Frontal cortex (tissue), 4 donors: ENCODE data around the gene COL1A1. TPM values are rescaled to one million over a fixed set of nuclear protein-coding genes. Genes with fewer than 3 reads are reported as not detected.

Source experiments
- DNase-seq, 2 donors: peaks; one replicate each; pipeline ENCODE4 v3.0.0; 2012; ENCODE audit warnings: low spot score in 2 of 2
- FAIRE-seq: peaks from 2 replicates; lab custom pipeline; 2012; peaks lifted over from hg19 to GRCh38; lab: Jason Lieb, UNC
- total RNA-seq: library from RNA; depleted of rRNA; stranded (reverse); fragments of >200 nt; gene quantifications from one replicate; pipeline ENCODE4 v1.2.3, GENCODE V29; 2014
- donor health status: control.
- donor health status: control.
- donor health status: control.

Gene COL1A1
- total RNA-seq, 1 donor from 2014 or later: 26.1 TPM

DNA sequence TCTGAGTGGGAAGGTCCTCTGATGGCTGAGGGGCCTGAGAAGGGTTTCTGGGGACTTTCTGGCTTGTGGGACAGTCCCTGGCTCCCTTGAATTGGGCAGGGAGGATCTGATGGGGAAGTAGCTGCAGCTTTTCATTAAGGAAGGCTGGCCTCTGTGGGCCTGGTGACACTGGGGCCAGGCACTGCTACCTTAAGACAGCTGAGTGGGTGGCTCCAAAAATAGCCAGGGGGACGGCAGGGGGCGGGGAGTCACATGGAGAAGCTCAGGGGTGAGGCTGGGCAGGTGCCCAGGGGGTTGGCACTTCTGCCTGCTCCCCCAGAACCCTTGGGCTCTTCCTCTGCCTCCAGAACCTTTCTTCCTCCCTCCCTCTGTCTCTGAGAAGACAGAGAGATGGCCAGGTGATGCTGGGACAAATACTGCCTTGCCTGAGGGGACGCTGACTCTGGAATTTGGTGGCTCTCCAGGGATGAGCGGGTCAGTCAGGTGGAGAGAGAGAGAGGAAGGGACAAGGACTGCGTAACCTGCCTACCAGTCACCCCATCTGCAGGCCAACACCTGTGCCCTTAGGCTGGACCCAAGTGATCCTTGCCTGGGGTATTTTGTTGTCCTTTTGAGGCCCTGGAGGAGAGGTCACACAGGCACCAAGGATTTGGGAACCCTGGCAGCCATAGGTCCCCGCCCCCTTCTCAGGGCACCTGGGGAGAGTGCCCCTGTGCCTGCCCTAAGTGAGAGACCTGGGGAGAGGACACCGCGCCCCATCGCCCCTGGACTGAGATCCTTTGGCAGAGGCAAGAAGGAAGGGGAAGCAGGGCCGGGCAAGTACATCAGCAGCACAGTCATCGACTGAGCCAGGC is 37.4 kb downstream of the COL1A1 start:
- FAIRE-seq (no peak), DNase-seq (no peak)

GRCh38 chr17:50162466-50163254 is 38.8 kb downstream of the COL1A1 start:
- DNase-seq: no peak
- FAIRE-seq: no peak

- no peak for FAIRE-seq
- DNase-seq: no peak
Observed at GRCh38 chr17:50161911-50162288, 39.5 kb downstream of the COL1A1 start.

- DNase-seq: peak; percentile 94 to 99
- no peak for FAIRE-seq
Observed at GRCh38 chr17:50161023-50161910, 40.2 kb downstream of the COL1A1 start.

DNA sequence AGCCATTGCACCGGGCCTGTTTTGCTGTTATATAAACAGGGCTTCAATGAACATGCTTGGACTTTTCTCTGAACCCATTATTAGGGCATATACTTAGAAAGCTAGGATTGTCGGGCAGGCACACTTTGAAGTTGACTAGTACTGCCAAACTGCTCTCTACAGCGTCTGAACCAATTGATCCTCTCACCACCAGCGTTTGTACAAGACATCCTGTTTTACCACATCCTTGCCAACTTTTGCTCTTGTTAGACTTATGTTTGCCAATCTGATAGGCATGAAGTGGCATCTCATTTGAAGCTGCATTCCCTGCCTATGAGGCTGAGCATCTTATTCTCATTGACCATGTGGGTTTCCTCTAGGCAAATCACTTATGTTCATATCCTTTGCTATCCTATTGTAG is 43.5 kb downstream of the COL1A1 start:
- no peak for FAIRE-seq
- no peak for DNase-seq

GRCh38 chr17:50155115-50155819 is 46.2 kb downstream of the COL1A1 start:
- DNase-seq (no peak), FAIRE-seq (no peak)

DNA sequence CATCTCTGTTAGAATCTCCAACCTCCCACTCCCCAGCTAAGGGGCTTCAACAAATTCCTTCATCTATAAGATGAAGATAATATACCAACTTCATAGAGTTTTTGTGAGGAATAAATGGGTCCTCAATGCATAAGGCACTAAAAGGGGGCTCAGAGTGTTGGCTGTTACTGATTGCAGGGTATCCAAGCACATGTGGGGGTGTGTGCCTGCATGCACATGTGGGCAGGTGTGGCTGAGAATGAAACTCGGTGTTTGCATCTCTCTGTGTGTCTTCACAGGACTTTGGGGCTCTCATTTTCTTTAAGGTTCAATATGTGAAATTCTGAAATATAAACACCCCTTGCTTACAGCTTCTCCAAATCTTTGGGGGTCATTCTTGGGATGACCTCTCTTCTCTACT is 46.8 kb downstream of the COL1A1 start:
- FAIRE-seq (no peak), DNase-seq (no peak)

DNA sequence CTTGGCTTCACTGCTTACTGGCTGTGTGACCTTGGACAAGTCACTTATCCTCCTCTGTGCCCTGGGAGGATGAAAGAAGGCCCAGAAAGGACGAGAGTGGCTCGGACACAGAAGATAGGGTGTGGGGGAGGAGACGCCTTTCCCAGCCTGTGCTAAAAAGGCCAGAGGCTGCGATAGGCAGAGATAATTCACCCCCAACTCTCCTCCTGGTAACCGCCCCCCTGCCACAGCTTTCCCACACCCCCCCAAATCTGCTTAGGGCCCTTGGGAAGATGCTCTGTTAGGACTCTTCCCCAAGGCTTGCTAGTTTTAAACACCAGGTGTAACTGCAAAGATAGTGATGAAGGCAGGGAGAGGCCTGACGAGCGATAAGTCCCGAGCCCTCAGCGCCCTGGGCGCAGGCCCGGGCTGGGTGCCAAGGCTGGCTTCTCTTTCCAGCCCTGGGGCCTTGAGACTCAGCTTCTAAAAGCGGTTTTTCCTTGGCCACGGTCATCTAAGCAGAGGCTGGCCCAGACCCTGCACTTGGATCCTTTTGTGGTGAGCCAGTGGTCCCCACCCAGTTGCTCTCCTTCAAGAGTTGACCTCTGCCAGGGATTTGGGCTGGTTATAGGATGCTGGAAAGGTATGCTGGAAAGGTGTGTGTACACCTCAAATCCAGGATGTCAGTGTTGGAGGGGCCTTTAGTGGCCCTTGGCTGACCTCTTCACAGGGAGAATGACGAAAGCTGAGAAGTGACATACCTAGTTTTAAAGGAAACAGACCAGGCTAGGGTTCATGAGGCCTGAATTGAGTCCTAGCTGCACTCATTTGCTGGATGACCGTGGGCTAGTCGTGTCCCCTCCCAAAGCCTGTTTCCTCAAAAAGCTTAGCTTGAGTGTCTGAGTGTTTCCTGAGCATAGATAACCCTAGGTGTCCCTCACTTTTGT is 47.5 kb downstream of the COL1A1 start:
- no peak for FAIRE-seq
- DNase-seq: no peak

- FAIRE-seq: no peak
Observed at GRCh38 chr17:50152736-50153135, 48.7 kb downstream of the COL1A1 start.

GRCh38 chr17:50151937-50152547 is 49.4 kb downstream of the COL1A1 start:
- DNase-seq (peak; percentile 83 to 86), FAIRE-seq (no peak)

More at GRCh38 chr17:50152736-50153135, 48.7 kb downstream of the COL1A1 start:
- DNase-seq: no peak

- no peak for FAIRE-seq
Observed at GRCh38 chr17:50151041-50151936, 50.1 kb downstream of the COL1A1 start.

GRCh38 chr17:50150354-50151040 is 50.9 kb downstream of the COL1A1 start, which contains the start of gene PPP1R9B:
Gene PPP1R9B, minus strand, starts transcription at chr17:50150677. Its CDS starts 164 bp downstream, at chr17:50150513.
- no peak for FAIRE-seq
- no peak for DNase-seq

More at GRCh38 chr17:50151041-50151936, 50.1 kb downstream of the COL1A1 start:
- DNase-seq: peak; percentile 96 to 98

DNA sequence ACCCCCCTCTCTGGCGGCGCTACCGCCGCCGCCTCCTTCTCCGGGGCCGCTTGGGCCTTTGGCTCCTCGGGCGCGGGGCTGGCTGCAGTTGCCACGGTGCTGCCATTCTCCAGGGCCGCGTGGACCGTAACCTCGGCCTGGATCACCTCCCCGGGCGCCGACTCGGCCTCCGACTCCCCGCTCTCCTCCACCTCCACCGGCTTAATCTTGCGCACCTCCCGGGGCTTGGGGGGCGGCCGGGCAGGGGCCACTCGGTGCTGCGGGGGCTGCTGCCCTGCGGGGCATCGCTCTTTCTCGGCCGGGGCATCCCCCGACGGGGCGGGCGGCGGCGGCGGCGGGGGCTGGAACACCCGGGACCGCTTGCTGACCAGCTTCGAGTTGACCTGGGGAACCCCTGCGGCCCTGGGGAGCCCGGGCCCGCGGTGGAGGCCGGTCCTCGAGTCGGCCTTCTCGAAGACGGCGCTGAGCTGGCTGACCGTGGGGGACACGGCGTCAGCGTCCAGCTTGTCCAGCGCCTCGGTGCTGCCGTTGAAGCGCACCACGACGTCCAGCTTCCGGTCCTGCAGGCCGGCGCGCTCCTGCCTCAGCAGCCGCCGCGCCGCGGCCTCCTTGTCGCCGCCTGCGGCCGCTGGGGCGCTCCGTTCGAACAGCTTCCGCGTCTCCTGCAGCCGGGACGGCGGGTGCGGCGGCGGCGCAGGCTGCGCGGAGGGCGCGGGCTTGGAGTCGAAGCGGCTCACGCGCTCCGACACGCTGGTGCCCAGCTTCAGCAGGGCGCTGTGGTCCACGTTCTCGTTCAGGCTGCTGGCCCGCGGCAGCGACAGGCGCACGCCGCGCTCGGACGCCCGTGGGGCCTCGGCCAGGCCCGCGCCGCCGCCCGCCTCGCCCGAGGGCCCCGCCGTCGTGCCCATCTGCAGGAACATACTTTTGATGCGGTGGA is 51.7 kb downstream of the COL1A1 start:
- peak in 1 of 2 donors; percentile 73 for DNase-seq
- FAIRE-seq: no peak

- FAIRE-seq: no peak
- no peak for DNase-seq
Observed at GRCh38 chr17:50149091-50149416, 52.4 kb downstream of the COL1A1 start.
